HCT116 (cell line): Measurements from ENCODE around the gene AGBL1. TPM values are rescaled to one million over a fixed set of nuclear protein-coding genes. Genes with fewer than 3 reads are reported as not detected.

Source experiments
- ATAC-seq: fragments of 200-7000 bp; cut with Tn5 transposase; 2 replicates; pipeline ENCODE4 v1.9.1; 2020; ENCODE audit warnings: mild to moderate bottlenecking, moderate library complexity
- BruUV-seq: library from RNA; stranded (reverse); fragments of 400-500 nt; replicated peaks from 2 replicates; lab custom pipeline; 2021; lab: Mats Ljungman, UMichigan
- CTCF ChIA-PET: fragments of 300-600 bp; sonication (Branson Sonifier 250); formaldehyde crosslinking; loops from one replicate; lab custom pipeline; 2021; ENCODE audit warnings: antibody characterized with exemption; lab: Charles Lee
- POLR2A ChIA-PET: fragments of 300-600, 350-600 bp; sonication (Branson Sonifier 250); formaldehyde crosslinking; loops from one replicate; lab custom pipeline; 2021; ENCODE audit warnings: antibody characterized with exemption; lab: Charles Lee
- RAD21 ChIA-PET, 2 experiments: fragments of 300-600 bp; sonication (Branson Sonifier 250); formaldehyde crosslinking; loops; one replicate each; lab custom pipeline; 2023; ENCODE audit warnings: low total read pairs in 2 of 2; ENCODE audit not compliant: uncharacterized antibody in 2 of 2, unreplicated experiment in 2 of 2, low non-redundant PET in 1 of 2; lab: Charles Lee
- DNase-seq: peaks from one replicate; pipeline ENCODE4 v3.0.0-alpha.2; 2010; ENCODE audit warnings: low read depth, low spot score
- H2AFZ ChIP-seq: fragments of 200-600 bp; shearing (Covaris generic), sonication (generic); 2 replicates; pipeline ENCODE4 v1.6.1; 2017; ENCODE audit warnings: low read depth, mixed run types, mixed read lengths, antibody characterized with exemption, low read length; ENCODE audit not compliant: poor library complexity, severe bottlenecking
- H3K27ac ChIP-seq: 2 replicates; pipeline ENCODE4 v1.5.1; 2012; ENCODE audit warnings: low read depth, low read length
- H3K27me3 ChIP-seq: fragments of 200-600 bp; sonication (generic); 2 replicates; pipeline ENCODE4 v1.6.1; 2016; ENCODE audit warnings: mixed run types, low read length, mixed read lengths; ENCODE audit not compliant: insufficient read depth
- H3K36me3 ChIP-seq, 2 experiments: fragments of 200-500 bp in 1 of 2; fragments of 200-600 bp in 1 of 2; sonication (Bioruptor generic) in 1 of 2; sonication (generic) in 1 of 2; 2 replicates each; pipeline versions ENCODE4 v1.5.1 to v1.6.1; 2014 to 2016; ENCODE audit warnings: low read length in 2 of 2, inconsistent platforms in 1 of 2, mixed read lengths in 1 of 2, mixed run types in 1 of 2; ENCODE audit not compliant: insufficient read depth in 2 of 2, control insufficient read depth in 1 of 2
- H3K4me1 ChIP-seq, 2 experiments: fragments of 200-600 bp in 1 of 2; sonication (generic) in 1 of 2; 2 replicates each; pipeline versions ENCODE4 v1.5.1 to v1.6.1; 2012 to 2017; ENCODE audit warnings: low read length in 2 of 2, inconsistent platforms in 1 of 2, mild to moderate bottlenecking in 1 of 2, mixed read lengths in 1 of 2, mixed run types in 1 of 2, moderate library complexity in 1 of 2; ENCODE audit not compliant: insufficient read depth in 2 of 2, control insufficient read depth in 1 of 2
- H3K4me2 ChIP-seq: fragments of 200-600 bp; sonication (generic); 2 replicates; pipeline ENCODE4 v1.6.1; 2017; ENCODE audit warnings: mixed run types, low read length, mixed read lengths
- H3K4me3 ChIP-seq, 2 experiments: fragments of 200-600 bp in 1 of 2; sonication (generic) in 1 of 2; replicated peaks in 1 of 2; 2 replicates each; pipeline ENCODE4 v1.5.1; 2011 to 2016; ENCODE audit warnings: low read length in 2 of 2, control low read depth in 1 of 2, low read depth in 1 of 2, mild to moderate bottlenecking in 1 of 2, mixed read lengths in 1 of 2, mixed run types in 1 of 2
- H3K79me2 ChIP-seq: fragments of 200-600 bp; sonication (generic); 2 replicates; pipeline ENCODE4 v1.6.1; 2017; ENCODE audit warnings: mild to moderate bottlenecking, mixed run types, low read length, moderate library complexity, mixed read lengths; ENCODE audit not compliant: insufficient read depth
- H3K9ac ChIP-seq: fragments of 200-600 bp; sonication (generic); 2 replicates; pipeline ENCODE4 v1.6.1; 2016; ENCODE audit warnings: low read length, mixed read lengths
- H3K9me2 ChIP-seq: fragments of 200-600 bp; sonication (generic), shearing (Covaris generic); 2 replicates; pipeline ENCODE4 v1.6.1; 2017; ENCODE audit warnings: mixed run types, mild to moderate bottlenecking, moderate library complexity; ENCODE audit not compliant: insufficient read depth
- H3K9me3 ChIP-seq, 2 experiments: fragments of 200-500 bp in 1 of 2; fragments of 200-600 bp in 1 of 2; sonication (Bioruptor generic) in 1 of 2; sonication (generic) in 1 of 2; 2 replicates each; pipeline ENCODE4 v1.6.1; 2014 to 2017; ENCODE audit warnings: low read length in 2 of 2, mixed read lengths in 2 of 2, inconsistent platforms in 1 of 2, low read depth in 1 of 2, mild to moderate bottlenecking in 1 of 2, mixed run types in 1 of 2, moderate library complexity in 1 of 2; ENCODE audit not compliant: control insufficient read depth in 1 of 2, insufficient read depth in 1 of 2
- H4K20me1 ChIP-seq: fragments of 200-600 bp; sonication (generic), shearing (Covaris generic); 2 replicates; pipeline ENCODE4 v1.6.1; 2017; ENCODE audit warnings: mixed run types, mild to moderate bottlenecking, moderate library complexity; ENCODE audit not compliant: insufficient read depth
- ATF3 ChIP-seq: IDR thresholded peaks from 2 replicates; pipeline ENCODE4 v1.6.1; 2012
- CTCF ChIP-seq, 3 experiments: fragments of 200-600 bp in 1 of 3; sonication (generic) in 1 of 3; IDR thresholded peaks in 2 of 3; conservative IDR thresholded peaks in 1 of 3; 2 replicates each; pipeline ENCODE4 v1.5.1; 2012 to 2017; ENCODE audit warnings: low read depth in 2 of 3, low read length in 2 of 3, antibody characterized with exemption in 1 of 3, borderline replicate concordance in 1 of 3, control low read depth in 1 of 3, mild to moderate bottlenecking in 1 of 3, mixed read lengths in 1 of 3, mixed run types in 1 of 3, moderate library complexity in 1 of 3; ENCODE audit not compliant: insufficient read depth in 1 of 3
- EGR1 ChIP-seq: IDR thresholded peaks from 2 replicates; pipeline ENCODE4 v1.6.1; 2012; ENCODE audit warnings: low read depth
- EZH2 ChIP-seq: fragments of 200-600 bp; sonication (generic); IDR thresholded peaks from 2 replicates; pipeline ENCODE4 v1.6.1; 2017; ENCODE audit warnings: antibody characterized with exemption, mixed run types
- POLR2A ChIP-seq: IDR thresholded peaks from 2 replicates; pipeline ENCODE4 v1.7.0; 2011; ENCODE audit warnings: borderline replicate concordance; ENCODE audit not compliant: insufficient read depth, insufficient read length; ENCODE audit errors: extremely low read depth
- RAD21 ChIP-seq: IDR thresholded peaks from 2 replicates; pipeline ENCODE4 v1.6.1; 2012; ENCODE audit warnings: low read depth, mild to moderate bottlenecking
- SP1 ChIP-seq: IDR thresholded peaks from 2 replicates; pipeline ENCODE4 v1.6.1; 2012; ENCODE audit warnings: low read depth
- ZFX ChIP-seq: fragments of 450-650 bp; IDR thresholded peaks from 2 replicates; pipeline ENCODE4 v1.6.1; 2017
- ZNF274 ChIP-seq: fragments of 200-500 bp; sonication (Bioruptor generic); IDR thresholded peaks from 2 replicates; pipeline ENCODE4 v1.6.1; 2014; ENCODE audit warnings: mild to moderate bottlenecking, low read depth, low read length, inconsistent platforms
- intact Hi-C: fragments of 100-400 bp; cut with micrococcal nuclease; formaldehyde crosslinking; loops from 2 replicates; pipeline ENCODE4 v1.10.0; 2022
- total RNA-seq: library from RNA; stranded (reverse); gene quantifications from one replicate; pipeline ENCODE4 v1.2.1, GENCODE V29; 2021; ENCODE audit not compliant: unreplicated experiment
- TF ChIP-seq, protein P1 (sequence below): IDR thresholded peaks from 2 replicates; pipeline ENCODE4 v1.6.1; 2012

The AGBL1 gene
- total RNA-seq, 1 experiment from 2014 or later, result not detected

DNA sequence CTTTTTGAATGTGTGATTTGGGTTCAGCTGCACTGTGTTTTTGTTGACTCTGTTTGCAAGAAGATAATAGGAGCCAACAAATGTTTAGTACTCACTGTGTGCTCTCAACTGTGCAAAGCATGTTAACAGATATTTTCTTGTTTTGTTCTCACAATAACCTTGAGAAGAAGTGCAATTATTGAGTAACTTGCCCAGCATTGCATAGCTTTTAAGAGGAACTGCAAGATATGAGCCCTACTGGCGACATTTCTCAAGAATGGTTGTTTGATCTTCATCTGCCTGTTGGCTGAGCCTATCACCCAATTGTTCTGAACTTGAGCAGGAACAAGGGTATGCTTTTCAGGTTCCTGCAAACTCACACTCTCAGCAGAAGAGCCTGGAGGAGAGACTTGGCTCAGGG, 43.4 kb upstream of the AGBL1 start:
- TF ChIP-seq RAD21 (no peak), EZH2 (no peak), ZFX (no peak), EGR1 (no peak), ATF3 (no peak), SP1 (no peak), ZNF274 (no peak), CTCF (IDR thresholded peaks at IDR 0.05 in 2 of 3, conservative IDR thresholded peaks at IDR 0.05 in 1 of 3; ENCODE audit: borderline replicate concordance in 1 of 3, insufficient read depth in 1 of 3, low read depth in 2 of 3, low read length in 2 of 3) (no peak), POLR2A (no peak)
- TF ChIP-seq, protein P1, sequence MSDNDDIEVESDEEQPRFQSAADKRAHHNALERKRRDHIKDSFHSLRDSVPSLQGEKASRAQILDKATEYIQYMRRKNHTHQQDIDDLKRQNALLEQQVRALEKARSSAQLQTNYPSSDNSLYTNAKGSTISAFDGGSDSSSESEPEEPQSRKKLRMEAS, result no peak
- H3K4me3 ChIP-seq, result no peak overlapping the region
- H3K9ac ChIP-seq, result no peak overlapping the region
- no peak overlapping the region for H3K4me2 ChIP-seq
- BruUV-seq, result no TSS peak
- ChIA-PET RAD21 (no interaction called here), CTCF (no interaction called here), POLR2A (no interaction called here)
- no peak overlapping the region for H3K27ac ChIP-seq
- H3K4me1 ChIP-seq, result no peaks in the 10 kb centered on the region
- no peaks in the 10 kb centered on the region for H3K27me3 ChIP-seq
- H3K9me2 ChIP-seq, result no peaks in the 10 kb centered on the region
- H3K79me2 ChIP-seq, result no peaks in the 10 kb centered on the region
- intact Hi-C loops, result no loop called here
- H4K20me1 ChIP-seq, result no peaks in the 10 kb centered on the region
- ATAC-seq (no peak), DNase-seq (no peak)
- H3K36me3 ChIP-seq, result no peaks in the 10 kb centered on the region
- H2AFZ ChIP-seq, result no peak overlapping the region
- no peaks in the 10 kb centered on the region for H3K9me3 ChIP-seq
